ENCODE data around the gene AMIGO1.

AMIGO1 gene

GRCh38 chr1:109483672-109484518 is 25.6 kb downstream of the AMIGO1 start, which contains the start of gene ATXN7L2:
ATXN7L2 (plus strand) TSS chr1:109483905; CDS start chr1:109483954, 49 bp downstream.
- H3K4me2 ChIP-seq (ENCODE audit: low read length): peak within 1 kb of the TSS; percentile 94
- peak within 1 kb of the TSS; percentile 97 for H4K91ac ChIP-seq (ENCODE audit: low read depth, low read length)
- H4K8ac ChIP-seq (ENCODE audit: low read depth, low read length): peak within 1 kb of the TSS; percentile 97
- peaks cover 4% of the 10 kb centered on the region for H3K79me2 ChIP-seq (ENCODE audit: control insufficient read depth, insufficient read depth, low read length, poor library complexity)
- H3K36me3 ChIP-seq (ENCODE audit: control insufficient read depth in 1 of 2, insufficient read depth in 2 of 2, low read length in 2 of 2): peaks cover 5 to 9% of the 10 kb centered on the region in 2 experiments
- H2AFZ ChIP-seq (ENCODE audit: insufficient read depth, low read length, poor library complexity): peak within 1 kb of the TSS; percentile 75
- peak within 1 kb of the TSS; percentile 50 for H2AK5ac ChIP-seq (ENCODE audit: low read length)
- peak within 1 kb of the TSS; percentile 30 for H3K4ac ChIP-seq (ENCODE audit: low read depth, low read length)
- H3K27me3 ChIP-seq (ENCODE audit: insufficient read depth, low read length): no peaks in the 10 kb centered on the region
- H3K18ac ChIP-seq (ENCODE audit: low read length): peak within 1 kb of the TSS; percentile 93
- H3K27ac ChIP-seq (ENCODE audit: low read depth, low read length): peak within 1 kb of the TSS; percentile 77
- peak; percentile 77 to 92 for DNase-seq
- H2BK120ac ChIP-seq (ENCODE audit: insufficient read depth, low read length, poor library complexity): peak within 1 kb of the TSS; percentile 89
- no peaks in the 10 kb centered on the region for H3K9me3 ChIP-seq (ENCODE audit: insufficient read depth, low read depth, low read length)
- H2BK5ac ChIP-seq (ENCODE audit: low read depth, low read length, poor library complexity): peak within 1 kb of the TSS; percentile 95
- peaks cover 11 to 15% of the 10 kb centered on the region in 2 experiments for H3K4me1 ChIP-seq (ENCODE audit: control insufficient read depth in 1 of 2, insufficient read depth in 2 of 2, low read length in 2 of 2)
- H3K14ac ChIP-seq (ENCODE audit: low read length): peak within 1 kb of the TSS; percentile 91
- H3K23ac ChIP-seq (ENCODE audit: low read length): no peak within 1 kb of the TSS
- peak within 1 kb of the TSS; percentile 81 for H3K4me3 ChIP-seq (ENCODE audit: low read depth, low read length)
- peak within 1 kb of the TSS; percentile 33 for H2BK12ac ChIP-seq (ENCODE audit: low read length)
- peaks cover 6% of the 10 kb centered on the region for H3K79me1 ChIP-seq (ENCODE audit: low read length)
- no CpG with 5 or more reads among the region's 73 CpGs for WGBS (ENCODE audit: extremely low coverage, insufficient coverage, insufficient read length)
- H3K9ac ChIP-seq (ENCODE audit: low read length): peak within 1 kb of the TSS; percentile 87
- peak within 1 kb of the TSS; percentile 86 for H4K12ac ChIP-seq (ENCODE audit: low read depth, low read length)

GRCh38 chr1:109482791-109483671 is 26.5 kb downstream of the AMIGO1 start:
- H3K9me3 ChIP-seq (ENCODE audit: insufficient read depth, low read depth, low read length): no peaks in the 10 kb centered on the region
- H2AFZ ChIP-seq (ENCODE audit: insufficient read depth, low read length, poor library complexity): peak overlapping the region; percentile 74
- H3K4me1 ChIP-seq (ENCODE audit: control insufficient read depth in 1 of 2, insufficient read depth in 2 of 2, low read length in 2 of 2): peaks cover 11 to 15% of the 10 kb centered on the region in 2 experiments
- no peak for DNase-seq
- H3K23ac ChIP-seq (ENCODE audit: low read length): no peak overlapping the region
- H3K36me3 ChIP-seq (ENCODE audit: control insufficient read depth in 1 of 2, insufficient read depth in 2 of 2, low read length in 2 of 2): peaks cover 0 to 2% of the 10 kb centered on the region in 2 experiments
- H3K27me3 ChIP-seq (ENCODE audit: insufficient read depth, low read length): no peaks in the 10 kb centered on the region
- no peak overlapping the region for H3K4ac ChIP-seq (ENCODE audit: low read depth, low read length)
- H4K91ac ChIP-seq (ENCODE audit: low read depth, low read length): no peak overlapping the region
- H2BK5ac ChIP-seq (ENCODE audit: low read depth, low read length, poor library complexity): no peak overlapping the region
- H3K27ac ChIP-seq (ENCODE audit: low read depth, low read length): no peak overlapping the region
- H3K79me1 ChIP-seq (ENCODE audit: low read length): peaks cover 6% of the 10 kb centered on the region
- WGBS (ENCODE audit: extremely low coverage, insufficient coverage, insufficient read length): no CpG with 5 or more reads among the region's 29 CpGs
- H4K8ac ChIP-seq (ENCODE audit: low read depth, low read length): peak overlapping the region; percentile 59
- peak overlapping the region; percentile 17 for H3K14ac ChIP-seq (ENCODE audit: low read length)
- peaks cover 4% of the 10 kb centered on the region for H3K79me2 ChIP-seq (ENCODE audit: control insufficient read depth, insufficient read depth, low read length, poor library complexity)
- no peak overlapping the region for H3K18ac ChIP-seq (ENCODE audit: low read length)
- no peak overlapping the region for H2BK120ac ChIP-seq (ENCODE audit: insufficient read depth, low read length, poor library complexity)
- no peak overlapping the region for H2AK5ac ChIP-seq (ENCODE audit: low read length)
- H4K12ac ChIP-seq (ENCODE audit: low read depth, low read length): no peak overlapping the region
- H3K9ac ChIP-seq (ENCODE audit: low read length): no peak overlapping the region
- no peak overlapping the region for H2BK12ac ChIP-seq (ENCODE audit: low read length)
- peak overlapping the region; percentile 64 for H3K4me3 ChIP-seq (ENCODE audit: low read depth, low read length)
- peak overlapping the region; percentile 94 for H3K4me2 ChIP-seq (ENCODE audit: low read length)

- Histone ChIP-seq H2AK5ac (ENCODE audit: low read length) (no peak overlapping the region), H3K9me3 (ENCODE audit: insufficient read depth, low read depth, low read length) (no peaks in the 10 kb centered on the region), H4K12ac (ENCODE audit: low read depth, low read length) (no peak overlapping the region), H3K18ac (ENCODE audit: low read length) (no peak overlapping the region), H2BK5ac (ENCODE audit: low read depth, low read length, poor library complexity) (no peak overlapping the region), H3K4me2 (ENCODE audit: low read length) (no peak overlapping the region), H4K91ac (ENCODE audit: low read depth, low read length) (no peak overlapping the region), H4K8ac (ENCODE audit: low read depth, low read length) (no peak overlapping the region), H3K9ac (ENCODE audit: low read length) (no peak overlapping the region), H3K79me2 (ENCODE audit: control insufficient read depth, insufficient read depth, low read length, poor library complexity) (peaks cover 4% of the 10 kb centered on the region), H3K36me3 (ENCODE audit: control insufficient read depth in 1 of 2, insufficient read depth in 2 of 2, low read length in 2 of 2) (peaks cover 0 to 2% of the 10 kb centered on the region in 2 experiments), H3K4me3 (ENCODE audit: low read depth, low read length) (no peak overlapping the region), H3K27me3 (ENCODE audit: insufficient read depth, low read length) (no peaks in the 10 kb centered on the region), H3K27ac (ENCODE audit: low read depth, low read length) (no peak overlapping the region), H3K4me1 (ENCODE audit: control insufficient read depth in 1 of 2, insufficient read depth in 2 of 2, low read length in 2 of 2) (peaks cover 11 to 15% of the 10 kb centered on the region in 2 experiments), H2AFZ (ENCODE audit: insufficient read depth, low read length, poor library complexity) (no peak overlapping the region), H3K23ac (ENCODE audit: low read length) (no peak overlapping the region), H3K14ac (ENCODE audit: low read length) (no peak overlapping the region), H2BK120ac (ENCODE audit: insufficient read depth, low read length, poor library complexity) (no peak overlapping the region), H2BK12ac (ENCODE audit: low read length) (no peak overlapping the region), H3K4ac (ENCODE audit: low read depth, low read length) (no peak overlapping the region), H3K79me1 (ENCODE audit: low read length) (peaks cover 6% of the 10 kb centered on the region)
- DNase-seq: no peak
These were observed 27.3 kb downstream of the AMIGO1 start for GRCh38 chr1:109482242-109482641.

- Histone ChIP-seq H3K79me1 (ENCODE audit: low read length) (peaks cover 6% of the 10 kb centered on the region), H4K8ac (ENCODE audit: low read depth, low read length) (no peak overlapping the region), H2BK120ac (ENCODE audit: insufficient read depth, low read length, poor library complexity) (no peak overlapping the region), H4K91ac (ENCODE audit: low read depth, low read length) (no peak overlapping the region), H2AK5ac (ENCODE audit: low read length) (no peak overlapping the region), H3K27ac (ENCODE audit: low read depth, low read length) (no peak overlapping the region), H3K23ac (ENCODE audit: low read length) (no peak overlapping the region), H3K36me3 (ENCODE audit: control insufficient read depth in 1 of 2, insufficient read depth in 2 of 2, low read length in 2 of 2) (peaks cover 0 to 2% of the 10 kb centered on the region in 2 experiments), H3K4ac (ENCODE audit: low read depth, low read length) (no peak overlapping the region), H2BK12ac (ENCODE audit: low read length) (no peak overlapping the region), H4K12ac (ENCODE audit: low read depth, low read length) (no peak overlapping the region), H3K27me3 (ENCODE audit: insufficient read depth, low read length) (no peaks in the 10 kb centered on the region), H3K4me1 (ENCODE audit: control insufficient read depth in 1 of 2, insufficient read depth in 2 of 2, low read length in 2 of 2) (peaks cover 11 to 15% of the 10 kb centered on the region in 2 experiments), H3K4me2 (ENCODE audit: low read length) (no peak overlapping the region), H3K18ac (ENCODE audit: low read length) (no peak overlapping the region), H3K9me3 (ENCODE audit: insufficient read depth, low read depth, low read length) (no peaks in the 10 kb centered on the region), H2BK5ac (ENCODE audit: low read depth, low read length, poor library complexity) (no peak overlapping the region), H2AFZ (ENCODE audit: insufficient read depth, low read length, poor library complexity) (no peak overlapping the region), H3K9ac (ENCODE audit: low read length) (no peak overlapping the region), H3K4me3 (ENCODE audit: low read depth, low read length) (no peak overlapping the region), H3K79me2 (ENCODE audit: control insufficient read depth, insufficient read depth, low read length, poor library complexity) (peaks cover 4% of the 10 kb centered on the region), H3K14ac (ENCODE audit: low read length) (no peak overlapping the region)
- no CpG with 5 or more reads among the region's 2 CpGs for WGBS (ENCODE audit: extremely low coverage, insufficient coverage, insufficient read length)
- no peak for DNase-seq
These were observed 27.9 kb downstream of the AMIGO1 start for GRCh38 chr1:109481646-109482045.

All from trophoblast cell (in vitro differentiated cells and primary cell).